ENCODE measurements around the gene DNM1L. TPM values are rescaled to one million over a fixed set of nuclear protein-coding genes. Genes with fewer than 3 reads are reported as not detected.

DNM1L gene
- total and polyA plus RNA-seq, 9 of the 15 experiments (the other 6 are each of a cell fraction or from before 2014, with no cell fraction given), result 24.1 to 82.8 (median 61.5) TPM

DNA sequence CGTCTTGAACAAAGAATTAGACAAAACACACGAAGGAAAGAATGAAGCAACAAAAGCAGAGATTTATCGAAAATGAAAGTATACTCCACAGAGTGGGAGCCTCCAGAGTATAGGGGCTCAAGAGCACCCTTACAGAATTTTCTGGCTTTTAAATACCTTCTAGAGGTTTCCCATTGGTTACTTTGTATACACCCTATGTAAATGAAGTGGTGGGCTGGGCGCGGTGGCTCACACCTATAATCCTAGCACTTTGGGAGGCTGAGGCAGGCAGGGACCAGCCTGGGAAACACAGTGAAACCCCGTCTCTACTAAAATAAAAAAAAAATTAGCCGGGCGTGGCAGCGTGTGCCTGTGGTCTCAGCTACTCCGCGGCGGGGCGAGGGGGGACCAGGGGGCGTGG lies 13.1 kb upstream of the DNM1L start:
- BruUV-seq (replicated peaks), result no TSS peak
- peak; percentile 32 for FAIRE-seq
- H3K9me3 ChIP-seq (replicated peaks; ENCODE audit: control insufficient read depth, insufficient read depth, low read depth, low read length), result peaks cover 2% of the 10 kb centered on the region; the same call in 1 of the 2 replicates
- WGBS (ENCODE audit: insufficient coverage, low coverage, missing lambda C conversion rate), result 4% methylated on average over 8 of the region's 14 CpGs
- CTCF ChIA-PET (ENCODE audit: low intra/inter-chr PET ratio), result no interaction called here
- peaks cover 7 to 11% of the 10 kb centered on the region in 2 experiments; a peak in 3 of 5 replicates for H3K27me3 ChIP-seq (ENCODE audit: control insufficient read depth in 2 of 2, insufficient read depth in 2 of 2, low read length in 2 of 2)
- DNase-seq (ENCODE audit: extremely low read depth in 1 of 4, low spot score in 3 of 4), result no peak
- H3K9ac ChIP-seq (ENCODE audit: insufficient read depth in 1 of 2, low read depth in 2 of 2, low read length in 2 of 2), result no peak overlapping the region
- no peaks in the 10 kb centered on the region for H3K36me3 ChIP-seq (ENCODE audit: control insufficient read depth, insufficient read depth, low read length)
- no peaks in the 10 kb centered on the region for H3K9me1 ChIP-seq (ENCODE audit: control insufficient read depth, insufficient read depth, low read length)
- TF ChIP-seq NCOR1 (IDR thresholded peaks at IDR 0.05) (no peak), ZNF280B (CRISPR knock-in tag; IDR thresholded peaks at IDR 0.05) (no peak), NFIC (IDR thresholded peaks at IDR 0.05) (no peak)
- TF ChIP-seq, protein P1, sequence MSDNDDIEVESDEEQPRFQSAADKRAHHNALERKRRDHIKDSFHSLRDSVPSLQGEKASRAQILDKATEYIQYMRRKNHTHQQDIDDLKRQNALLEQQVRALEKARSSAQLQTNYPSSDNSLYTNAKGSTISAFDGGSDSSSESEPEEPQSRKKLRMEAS (CRISPR knock-in tag; IDR thresholded peaks at IDR 0.05), result no peak
- TF ChIP-seq, protein P2, sequence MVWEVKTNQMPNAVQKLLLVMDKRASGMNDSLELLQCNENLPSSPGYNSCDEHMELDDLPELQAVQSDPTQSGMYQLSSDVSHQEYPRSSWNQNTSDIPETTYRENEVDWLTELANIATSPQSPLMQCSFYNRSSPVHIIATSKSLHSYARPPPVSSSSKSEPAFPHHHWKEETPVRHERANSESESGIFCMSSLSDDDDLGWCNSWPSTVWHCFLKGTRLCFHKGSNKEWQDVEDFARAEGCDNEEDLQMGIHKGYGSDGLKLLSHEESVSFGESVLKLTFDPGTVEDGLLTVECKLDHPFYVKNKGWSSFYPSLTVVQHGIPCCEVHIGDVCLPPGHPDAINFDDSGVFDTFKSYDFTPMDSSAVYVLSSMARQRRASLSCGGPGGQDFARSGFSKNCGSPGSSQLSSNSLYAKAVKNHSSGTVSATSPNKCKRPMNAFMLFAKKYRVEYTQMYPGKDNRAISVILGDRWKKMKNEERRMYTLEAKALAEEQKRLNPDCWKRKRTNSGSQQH (CRISPR knock-in tag; IDR thresholded peaks at IDR 0.05), result no peak
- H3K4me3 ChIP-seq, result no peak overlapping the region
- no peaks in the 10 kb centered on the region for H4K20me1 ChIP-seq (replicated peaks; ENCODE audit: control insufficient read depth, insufficient read depth, low read length)
- intact Hi-C loops (cut with micrococcal nuclease) (no loop called here), in situ Hi-C loops (cut with MboI) (loop anchor here (5.0 kb wide), 1 partner anchor 209 kb away; no protein-coding TSS in a partner anchor)
- ATAC-seq, result no peak
- no peaks in the 10 kb centered on the region for H3K4me1 ChIP-seq (replicated peaks in 1 of 2; ENCODE audit: control insufficient read depth in 2 of 2, insufficient read depth in 2 of 2, low read length in 2 of 2)
- no peak overlapping the region for H3K27ac ChIP-seq (ENCODE audit: extremely low read depth, low read depth, low read length)
- H3K4me2 ChIP-seq (ENCODE audit: insufficient read depth, low read length), result no peak overlapping the region; the same call in 1 of the 2 replicates
- H2AFZ ChIP-seq (ENCODE audit: low read depth, low read length), result no peak overlapping the region
- no peaks in the 10 kb centered on the region for H3K79me2 ChIP-seq (ENCODE audit: control insufficient read depth, insufficient read depth, low read length)
- POLR2A ChIA-PET, result no interaction called here
